CD4-positive, alpha-beta T cell (primary cell): ENCODE measurements around the gene ZFPL1. TPM values are rescaled to one million over a fixed set of nuclear protein-coding genes. Genes with fewer than 3 reads are reported as not detected.

Source experiments
- ATAC-seq: fragments of 200-7000 bp; cut with Tn5 transposase; one replicate; pipeline ENCODE4 v1.10.0; 2022; ENCODE audit warnings: mild to moderate bottlenecking; ENCODE audit not compliant: poor library complexity
- CTCF ChIA-PET: fragments of 350-600 bp; sonication (Branson Sonifier 250); formaldehyde crosslinking; loops from one replicate; lab custom pipeline; 2021; ENCODE audit warnings: antibody characterized with exemption, inconsistent platforms; lab: Charles Lee
- POLR2A ChIA-PET: fragments of 350-600 bp; sonication (Branson Sonifier 250); formaldehyde crosslinking; loops from one replicate; lab custom pipeline; 2021; ENCODE audit warnings: antibody characterized with exemption, inconsistent platforms; lab: Charles Lee
- DNase-seq, 14 experiments: peaks; one replicate each; pipeline ENCODE4 v3.0.0-alpha.2; 2013 to 2020; ENCODE audit warnings: mixed read lengths in 2 of 14
- H3K27ac ChIP-seq, 2 donors: one replicate each; pipeline versions ENCODE4 v1.5.1 to v1.7.0; 2013; ENCODE audit warnings: low read length in 2 of 2, low read depth in 1 of 2, mild to moderate bottlenecking in 1 of 2
- H3K27me3 ChIP-seq, 2 experiments: 1 replicate in 1 of 2; 2 replicates in 1 of 2; pipeline versions ENCODE4 v1.6.1 to v1.7.0; 2013; ENCODE audit warnings: low read length in 2 of 2, control low read depth in 1 of 2, mild to moderate bottlenecking in 1 of 2, moderate library complexity in 1 of 2; ENCODE audit not compliant: insufficient read depth in 2 of 2, control insufficient read depth in 1 of 2
- H3K36me3 ChIP-seq: one replicate; pipeline ENCODE4 v1.6.1; 2013; ENCODE audit warnings: low read length, control low read depth; ENCODE audit not compliant: insufficient read depth
- H3K4me1 ChIP-seq: one replicate; pipeline ENCODE4 v1.6.1; 2013; ENCODE audit warnings: low read length, control low read depth; ENCODE audit not compliant: insufficient read depth
- H3K4me3 ChIP-seq: one replicate; pipeline ENCODE4 v1.5.1; 2013; ENCODE audit warnings: mild to moderate bottlenecking, low read length, moderate library complexity
- H3K9me3 ChIP-seq, 2 experiments: 1 replicate in 1 of 2; 2 replicates in 1 of 2; pipeline versions ENCODE4 v1.6.1 to v1.7.0; 2013; ENCODE audit warnings: low read length in 2 of 2, mild to moderate bottlenecking in 2 of 2, control low read depth in 1 of 2, moderate library complexity in 1 of 2; ENCODE audit not compliant: control insufficient read depth in 1 of 2, insufficient read depth in 1 of 2
- H3K27ac Mint-ChIP-seq: one replicate; pipeline ENCODE4 v1.8.0; 2020; ENCODE audit warnings: mixed read lengths
- H3K27me3 Mint-ChIP-seq: one replicate; pipeline ENCODE4 v1.8.0; 2021; ENCODE audit warnings: mixed read lengths
- H3K36me3 Mint-ChIP-seq: one replicate; pipeline ENCODE4 v1.8.0; 2021; ENCODE audit warnings: low read depth, mixed read lengths
- H3K4me1 Mint-ChIP-seq: one replicate; pipeline ENCODE4 v1.8.0; 2021; ENCODE audit warnings: low read depth, mixed read lengths
- H3K4me3 Mint-ChIP-seq: one replicate; pipeline ENCODE4 v1.8.0; 2020; ENCODE audit warnings: mild to moderate bottlenecking, mixed read lengths
- H3K9me3 Mint-ChIP-seq: one replicate; pipeline ENCODE4 v1.8.0; 2020; ENCODE audit warnings: mixed read lengths
- CTCF ChIP-seq: fragments of 200-600 bp; IDR thresholded peaks from one replicate; pipeline ENCODE4 v1.8.0; 2022; ENCODE audit warnings: antibody characterized with exemption, mild to moderate bottlenecking
- intact Hi-C, 2 experiments: fragments of 100-400 bp; cut with DNase I in 1 of 2; cut with micrococcal nuclease in 1 of 2; formaldehyde crosslinking; loops; one replicate each; pipeline versions ENCODE4 v1.15.1 to v1.9.0; 2023 to 2025; cut with DNase I, micrococcal nuclease
- total RNA-seq, 174 experiments: library from RNA in 2 of 174; stranded (reverse) in 2 of 174; gene quantifications; one replicate each; pipeline ENCODE4 v1.2.3 and lab custom pipeline; 2021 to 2026

ZFPL1 gene
- total RNA-seq, 2 experiments from 2014 or later = 46.2 to 47.7 TPM

- ATAC-seq (no peak), DNase-seq (no peak)
- Mint-ChIP-seq H3K4me3 (peak overlapping the region; percentile 98), H3K27ac (peak overlapping the region; percentile 97), H3K4me1 (peaks cover 38% of the 10 kb centered on the region), H3K36me3 (peaks cover 41% of the 10 kb centered on the region), H3K27me3 (no peaks in the 10 kb centered on the region), H3K9me3 (no peaks in the 10 kb centered on the region)
- peak overlapping the region; percentile 86 to 97 for H3K27ac ChIP-seq
- no peak for TF ChIP-seq CTCF
- H3K9me3 ChIP-seq = no peaks in the 10 kb centered on the region
- CTCF ChIA-PET = interaction anchor here (0.9 to 1.7 kb wide), 2 partner anchors 11 to 69 kb away, joined by 4 to 5 read pairs; partner anchors contain the start of gene ARL2
- peaks cover 28% of the 10 kb centered on the region for H3K4me1 ChIP-seq
- H3K27me3 ChIP-seq = no peaks in the 10 kb centered on the region
- intact Hi-C loops = loop anchor here in 1 of 2 experiments (5.0 to 10.0 kb wide), 3 partner anchors 161 to 1262 kb away; partner anchors contain the start of genes B4GAT1, BRMS1, CDC42BPG and PPP2R5B
- H3K36me3 ChIP-seq = peaks cover 37% of the 10 kb centered on the region
- peak overlapping the region; percentile 80 for H3K4me3 ChIP-seq
- POLR2A ChIA-PET = interaction anchor here (0.9 to 2.2 kb wide), 6 partner anchors 13 to 52 kb away, joined by 3 to 9 read pairs (median 6); partner anchors contain the start of genes FAU, MRPL49, SAC3D1 and TM7SF2
Observed at GRCh38 chr11:65083134-65083833, 738 bp upstream of the ZFPL1 start.

- Histone ChIP-seq H3K9me3 (no peaks in the 10 kb centered on the region), H3K4me1 (peaks cover 21% of the 10 kb centered on the region), H3K36me3 (peaks cover 50% of the 10 kb centered on the region), H3K27me3 (no peaks in the 10 kb centered on the region), H3K4me3 (peak overlapping the region; percentile 80), H3K27ac (peak overlapping the region; percentile 86 to 97)
- Mint-ChIP-seq H3K27ac (peak overlapping the region; percentile 97), H3K9me3 (no peaks in the 10 kb centered on the region), H3K36me3 (peaks cover 56% of the 10 kb centered on the region), H3K27me3 (no peaks in the 10 kb centered on the region), H3K4me1 (peaks cover 33% of the 10 kb centered on the region), H3K4me3 (peak overlapping the region; percentile 98)
- no peak for ATAC-seq
- CTCF ChIA-PET = interaction anchor here (0.9 to 1.0 kb wide), 2 partner anchors 33 to 71 kb away, joined by 3 to 4 read pairs; partner anchors contain the start of genes ARL2 and ZNHIT2
- intact Hi-C loops = loop anchor here (1.0 to 10.0 kb wide), 9 partner anchors 12 to 1260 kb away; partner anchors contain the start of genes FAU (in 2 of the 2), MRPL49 (in 2 of the 2), VPS51 (in 2 of the 2) and ZNHIT2 (in 2 of the 2)
- DNase-seq = no peak
- no peak for TF ChIP-seq CTCF
- POLR2A ChIA-PET = interaction anchor here (0.9 to 2.9 kb wide), 4 partner anchors 14 to 50 kb away, joined by 3 to 16 read pairs (median 8); partner anchors contain the start of genes FAU, MRPL49, SAC3D1 and SYVN1
Observed at GRCh38 chr11:65084598-65085375, 765 bp downstream of the ZFPL1 start.

- no peaks in the 10 kb centered on the region for H3K9me3 Mint-ChIP-seq
- Histone ChIP-seq H3K4me3 (no peak overlapping the region), H3K4me1 (peaks cover 21% of the 10 kb centered on the region), H3K36me3 (peaks cover 50% of the 10 kb centered on the region), H3K27ac (no peak overlapping the region), H3K27me3 (no peaks in the 10 kb centered on the region), H3K9me3 (no peaks in the 10 kb centered on the region)
- no peak for TF ChIP-seq CTCF
- H3K27ac Mint-ChIP-seq = peak overlapping the region; percentile 97
- intact Hi-C loops = loop anchor here in 1 of 2 experiments (2.0 to 10.0 kb wide), 4 partner anchors 45 to 1259 kb away; partner anchors contain the start of genes B4GAT1, BRMS1, CDC42BPG and SAC3D1
- ChIA-PET CTCF (interaction anchor here (0.9 to 1.0 kb wide), 2 partner anchors 32 to 72 kb away, joined by 3 to 4 read pairs; partner anchors contain the start of genes ARL2 and ZNHIT2), POLR2A (interaction anchor here (0.9 to 2.9 kb wide), 4 partner anchors 13 to 49 kb away, joined by 3 to 16 read pairs (median 8); partner anchors contain the start of genes FAU, MRPL49, SAC3D1 and SYVN1)
- H3K36me3 Mint-ChIP-seq = peaks cover 57% of the 10 kb centered on the region
- no peak for ATAC-seq
- H3K4me3 Mint-ChIP-seq = peak overlapping the region; percentile 98
- no peaks in the 10 kb centered on the region for H3K27me3 Mint-ChIP-seq
- H3K4me1 Mint-ChIP-seq = peaks cover 33% of the 10 kb centered on the region
- no peak for DNase-seq
Observed at GRCh38 chr11:65085446-65085845, 1.4 kb downstream of the ZFPL1 start.
